ENCODE results near the gene CPXM1. TPM values are rescaled to one million over a fixed set of nuclear protein-coding genes. Genes with fewer than 3 reads are reported as not detected.

CPXM1 gene
- polyA plus RNA-seq, 1 experiment: 9.0 TPM

- peaks cover 62% of the 10 kb centered on the region for H3K27me3 ChIP-seq (ENCODE audit: control insufficient read depth, insufficient read depth, low read length)
- ChIA-PET CTCF (no interaction called here), POLR2A (no interaction called here)
- no peak for DNase-seq (ENCODE audit: low read depth, low spot score)
- H3K9me3 ChIP-seq (ENCODE audit: control insufficient read depth, insufficient read depth, low read length): peaks cover 5% of the 10 kb centered on the region
- no peak for TF ChIP-seq CTCF (IDR thresholded peaks at IDR 0.05; ENCODE audit: low read depth, low read length)
- H3K4me3 ChIP-seq (ENCODE audit: low read depth, low read length): no peak overlapping the region
- H3K27ac ChIP-seq (ENCODE audit: low read depth, low read length): no peak overlapping the region
These were observed 3.8 kb upstream of the CPXM1 start for GRCh38 chr20:2804041-2804828.

- POLR2A ChIA-PET: interaction anchor here (0.6 kb wide), 1 partner anchor 13 kb away, joined by 3 read pairs; no protein-coding TSS in a partner anchor
- Histone ChIP-seq H3K27ac (ENCODE audit: low read depth, low read length) (no peak overlapping the region), H3K9me3 (ENCODE audit: control insufficient read depth, insufficient read depth, low read length) (peaks cover 5% of the 10 kb centered on the region), H3K27me3 (ENCODE audit: control insufficient read depth, insufficient read depth, low read length) (peaks cover 63% of the 10 kb centered on the region), H3K4me3 (ENCODE audit: low read depth, low read length) (peak overlapping the region; percentile 45)
- CTCF ChIA-PET: interaction anchor here (1.2 kb wide), 1 partner anchor 51 kb away, joined by 5 read pairs; no protein-coding TSS in a partner anchor
- DNase-seq (ENCODE audit: low read depth, low spot score): no peak
- TF ChIP-seq CTCF (IDR thresholded peaks at IDR 0.05; ENCODE audit: low read depth, low read length): no peak
These were observed 880 bp upstream of the CPXM1 start for GRCh38 chr20:2801286-2801728.

- DNase-seq (ENCODE audit: low read depth, low spot score): no peak
- TF ChIP-seq CTCF (IDR thresholded peaks at IDR 0.05; ENCODE audit: low read depth, low read length): no peak
- no peak overlapping the region for H3K27ac ChIP-seq (ENCODE audit: low read depth, low read length)
- H3K9me3 ChIP-seq (ENCODE audit: control insufficient read depth, insufficient read depth, low read length): peaks cover 5% of the 10 kb centered on the region
- H3K4me3 ChIP-seq (ENCODE audit: low read depth, low read length): peak overlapping the region; percentile 66
- peaks cover 53% of the 10 kb centered on the region for H3K27me3 ChIP-seq (ENCODE audit: control insufficient read depth, insufficient read depth, low read length)
- ChIA-PET CTCF (interaction anchor here (1.2 kb wide), 1 partner anchor 52 kb away, joined by 5 read pairs; no protein-coding TSS in a partner anchor), POLR2A (no interaction called here)
These were observed 523 bp downstream of the CPXM1 start for GRCh38 chr20:2799688-2800520.

- Histone ChIP-seq H3K27me3 (ENCODE audit: control insufficient read depth, insufficient read depth, low read length) (peaks cover 46% of the 10 kb centered on the region), H3K27ac (ENCODE audit: low read depth, low read length) (no peak overlapping the region), H3K9me3 (ENCODE audit: control insufficient read depth, insufficient read depth, low read length) (peaks cover 5% of the 10 kb centered on the region), H3K4me3 (ENCODE audit: low read depth, low read length) (peak overlapping the region; percentile 66)
- TF ChIP-seq CTCF (IDR thresholded peaks at IDR 0.05; ENCODE audit: low read depth, low read length): no peak
- no peak for DNase-seq (ENCODE audit: low read depth, low spot score)
- POLR2A ChIA-PET: no interaction called here
- CTCF ChIA-PET: no interaction called here
These were observed 1.2 kb downstream of the CPXM1 start for GRCh38 chr20:2799271-2799670.

- CTCF ChIA-PET: no interaction called here
- TF ChIP-seq CTCF (IDR thresholded peaks at IDR 0.05; ENCODE audit: low read depth, low read length): no peak
- H3K27ac ChIP-seq (ENCODE audit: low read depth, low read length): no peak overlapping the region
- POLR2A ChIA-PET: no interaction called here
- no peak for DNase-seq (ENCODE audit: low read depth, low spot score)
- no peak overlapping the region for H3K4me3 ChIP-seq (ENCODE audit: low read depth, low read length)
- peaks cover 5% of the 10 kb centered on the region for H3K9me3 ChIP-seq (ENCODE audit: control insufficient read depth, insufficient read depth, low read length)
- peaks cover 42% of the 10 kb centered on the region for H3K27me3 ChIP-seq (ENCODE audit: control insufficient read depth, insufficient read depth, low read length)
These were observed 1.6 kb downstream of the CPXM1 start for GRCh38 chr20:2798814-2799213.
